ENCODE data around the gene RPRML. TPM values are rescaled to one million over a fixed set of nuclear protein-coding genes. Genes with fewer than 3 reads are reported as not detected.

Gene RPRML
- total RNA-seq, 4 donors from 2014 or later, result 0.49 TPM; not detected in 3

DNA sequence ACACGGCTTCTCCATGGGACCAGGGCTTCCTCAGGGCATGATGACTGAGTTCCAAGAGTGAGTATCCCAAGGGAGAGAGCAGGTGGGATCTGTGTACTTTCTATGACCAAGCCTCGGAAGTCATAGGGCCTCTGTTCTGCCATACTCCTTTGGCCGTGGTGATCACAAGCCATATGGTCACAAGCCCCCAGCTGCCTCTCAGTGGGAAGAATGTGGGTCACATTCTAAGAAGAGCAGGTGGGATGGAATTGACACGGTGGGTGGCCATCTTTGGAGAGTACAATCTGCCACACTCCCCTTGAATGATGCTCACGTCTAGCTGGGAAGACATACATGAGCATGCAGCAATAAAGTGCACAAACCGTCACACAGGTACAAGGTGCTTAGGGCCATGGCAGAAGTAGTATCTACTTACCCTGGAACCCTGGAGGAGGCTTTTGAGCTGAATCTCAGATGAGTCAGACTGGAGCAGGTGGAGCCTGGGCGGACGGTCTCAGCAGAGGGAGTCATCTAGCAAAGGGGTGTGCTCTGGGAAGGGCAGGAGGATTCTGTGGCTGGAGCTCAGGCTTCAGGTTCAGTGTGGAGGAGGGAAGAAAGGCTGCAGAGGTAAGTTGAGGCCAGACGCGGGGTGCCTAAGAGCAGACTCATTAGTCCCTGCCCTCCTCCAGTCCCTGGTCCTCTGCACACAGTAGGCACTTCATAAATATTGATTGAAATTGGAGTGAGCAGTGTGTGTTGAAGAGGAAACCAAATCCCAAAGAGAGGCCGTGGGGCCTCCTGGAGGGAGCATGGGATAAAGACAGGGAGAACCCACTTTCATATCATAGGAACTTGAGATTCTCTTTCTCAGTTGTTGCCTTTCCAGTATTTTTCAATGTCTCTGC, 29.5 kb downstream of the RPRML start:
- intact Hi-C loops (cut with DNase I; ENCODE audit: low total_unique reads), result no loop called here
- in situ Hi-C loops (cut with MboI; ENCODE audit: low sequenced_read_pairs in 4 of 4), result loop anchor here in 1 of 4 donors (25.0 kb wide), 1 partner anchor 188 kb away; no protein-coding TSS in a partner anchor

GRCh38 chr17:46948544-46948943, 30.5 kb downstream of the RPRML start:
- H3K4me3 ChIP-seq, result no peak overlapping the region
- no peak for ATAC-seq
- H3K27me3 ChIP-seq, result peaks cover 0 to 12% (median 6%) of the 10 kb centered on the region in 3 donors
- in situ Hi-C loops (cut with MboI; ENCODE audit: low sequenced_read_pairs in 4 of 4), result loop anchor here in 1 of 4 donors (25.0 kb wide), 1 partner anchor 189 kb away; no protein-coding TSS in a partner anchor
- TF ChIP-seq CTCF (IDR thresholded peaks at IDR 0.05 in 4 of 5, conservative IDR thresholded peaks at IDR 0.05 in 1 of 5) (no peak), POLR2A (IDR thresholded peaks at IDR 0.05) (no peak)
- DNase-seq, result no peak
- no peak overlapping the region for H3K27ac ChIP-seq
- peaks cover 6 to 9% of the 10 kb centered on the region in 2 donors for H3K4me1 ChIP-seq
- no peaks in the 10 kb centered on the region for H3K9me3 ChIP-seq
- intact Hi-C loops (cut with DNase I; ENCODE audit: low total_unique reads), result no loop called here
- no peaks in the 10 kb centered on the region for H3K36me3 ChIP-seq

More for the DNA sequence above, 29.5 kb downstream of the RPRML start:
- Histone ChIP-seq H3K9me3 (no peaks in the 10 kb centered on the region), H3K36me3 (no peaks in the 10 kb centered on the region), H3K4me1 (no peaks in the 10 kb centered on the region), H3K27ac (no peak overlapping the region), H3K4me3 (no peak overlapping the region), H3K27me3 (peaks cover 0 to 12% (median 6%) of the 10 kb centered on the region in 3 donors)
- ATAC-seq (no peak), DNase-seq (no peak)
- no peak for TF ChIP-seq POLR2A (IDR thresholded peaks at IDR 0.05)
- no peak for TF ChIP-seq CTCF (IDR thresholded peaks at IDR 0.05 in 4 of 5, conservative IDR thresholded peaks at IDR 0.05 in 1 of 5)

DNA sequence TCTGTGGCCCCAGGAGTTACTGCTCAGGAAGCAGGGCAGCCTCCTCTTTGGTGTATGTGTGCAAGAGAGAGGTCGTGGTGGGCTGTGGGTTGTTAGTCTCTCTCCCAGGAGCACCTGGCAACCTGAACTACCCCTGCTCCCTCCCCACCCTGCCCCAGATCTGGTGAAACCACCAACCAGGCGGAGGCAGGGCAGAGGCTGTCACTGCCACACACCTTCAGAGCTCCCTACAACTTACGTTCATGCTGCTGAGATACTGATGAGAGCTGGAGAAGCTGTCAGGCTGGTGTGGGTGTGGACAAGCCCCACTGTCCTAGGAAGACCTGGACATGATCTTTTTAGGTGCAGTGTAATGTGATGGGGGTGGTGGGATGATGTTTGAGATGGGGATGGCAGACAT, 31.8 kb downstream of the RPRML start:
- Histone ChIP-seq H3K27me3 (peaks cover 0 to 11% (median 6%) of the 10 kb centered on the region in 3 donors), H3K9me3 (no peaks in the 10 kb centered on the region), H3K4me3 (no peak overlapping the region), H3K4me1 (peaks cover 9 to 11% of the 10 kb centered on the region in 2 donors), H3K36me3 (no peaks in the 10 kb centered on the region), H3K27ac (no peak overlapping the region)
- TF ChIP-seq POLR2A (IDR thresholded peaks at IDR 0.05) (no peak), CTCF (IDR thresholded peaks at IDR 0.05 in 4 of 5, conservative IDR thresholded peaks at IDR 0.05 in 1 of 5) (no peak)
- intact Hi-C loops (cut with DNase I; ENCODE audit: low total_unique reads) (no loop called here), in situ Hi-C loops (cut with MboI; ENCODE audit: low sequenced_read_pairs in 4 of 4) (loop anchor here in 1 of 4 donors (25.0 kb wide), 1 partner anchor 190 kb away; no protein-coding TSS in a partner anchor)
- DNase-seq (no peak), ATAC-seq (no peak)

GRCh38 chr17:46944931-46945330, 34.1 kb downstream of the RPRML start:
- intact Hi-C loops (cut with DNase I; ENCODE audit: low total_unique reads) (no loop called here), in situ Hi-C loops (cut with MboI; ENCODE audit: low sequenced_read_pairs in 4 of 4) (loop anchor here in 1 of 4 donors (25.0 kb wide), 1 partner anchor 192 kb away; no protein-coding TSS in a partner anchor)
- ATAC-seq, result no peak
- Histone ChIP-seq H3K9me3 (no peaks in the 10 kb centered on the region), H3K4me1 (peaks cover 9 to 11% of the 10 kb centered on the region in 2 donors), H3K36me3 (peaks cover 0 to 12% of the 10 kb centered on the region in 2 donors), H3K27me3 (peaks cover 0 to 5% (median 0%) of the 10 kb centered on the region in 3 donors), H3K4me3 (no peak overlapping the region), H3K27ac (no peak overlapping the region)
- DNase-seq, result no peak
- TF ChIP-seq POLR2A (IDR thresholded peaks at IDR 0.05) (no peak), CTCF (IDR thresholded peaks at IDR 0.05 in 4 of 5, conservative IDR thresholded peaks at IDR 0.05 in 1 of 5) (no peak)
